ENCODE results near the gene SMCO4.
A peak's percentile ranks its signal among the peaks of the same experiment; 100 is the strongest.

SMCO4 gene

GRCh38 chr11:93524173-93524536 is 19.0 kb downstream of the SMCO4 start:
- Histone ChIP-seq H3K4me2 (ENCODE audit: low read length, poor library complexity, severe bottlenecking) (no peak overlapping the region), H4K91ac (ENCODE audit: low read length) (no peak overlapping the region), H2BK120ac (ENCODE audit: low read depth, low read length) (no peak overlapping the region), H3K27me3 (ENCODE audit: control insufficient read depth in 1 of 2, insufficient read depth in 1 of 2, low read length in 2 of 2) (no peaks in the 10 kb centered on the region), H3K23ac (ENCODE audit: low read length in 2 of 2) (no peak overlapping the region), H2AK5ac (ENCODE audit: low read length, severe bottlenecking) (no peak overlapping the region), H3K9me3 (ENCODE audit: control insufficient read depth, low read length) (no peaks in the 10 kb centered on the region), H2BK12ac (ENCODE audit: low read length in 2 of 2) (no peak overlapping the region), H3K9ac (ENCODE audit: low read length) (no peak overlapping the region), H3K4me3 (ENCODE audit: insufficient read depth in 1 of 2, low read depth in 1 of 2, low read length in 2 of 2) (no peak overlapping the region), H3K4me1 (ENCODE audit: control insufficient read depth, insufficient read depth, low read depth, low read length) (peaks cover 14% of the 10 kb centered on the region), H2BK15ac (ENCODE audit: low read depth, poor library complexity, severe bottlenecking) (no peak overlapping the region), H3K18ac (ENCODE audit: low read depth in 1 of 2, low read length in 2 of 2) (no peak overlapping the region), H2BK5ac (ENCODE audit: low read depth, low read length, poor library complexity, severe bottlenecking) (no peak overlapping the region), H3K14ac (ENCODE audit: low read length in 2 of 2) (no peak overlapping the region), H3K4ac (ENCODE audit: low read depth in 1 of 2, low read length in 2 of 2) (no peak overlapping the region), H2AFZ (ENCODE audit: low read depth, low read length) (no peak overlapping the region), H4K8ac (ENCODE audit: low read length) (no peak overlapping the region), H3K36me3 (ENCODE audit: control insufficient read depth in 1 of 2, insufficient read depth in 2 of 2, low read depth in 1 of 2, low read length in 2 of 2) (no peaks in the 10 kb centered on the region), H3K27ac (ENCODE audit: low read length, poor library complexity, severe bottlenecking) (no peak overlapping the region), H3K79me1 (replicated peaks; ENCODE audit: low read length, poor library complexity, severe bottlenecking) (peaks cover 45% of the 10 kb centered on the region)
- 92% methylated on average over 3 of the region's 6 CpGs for WGBS
- DNase-seq: peak; percentile 17

DNA sequence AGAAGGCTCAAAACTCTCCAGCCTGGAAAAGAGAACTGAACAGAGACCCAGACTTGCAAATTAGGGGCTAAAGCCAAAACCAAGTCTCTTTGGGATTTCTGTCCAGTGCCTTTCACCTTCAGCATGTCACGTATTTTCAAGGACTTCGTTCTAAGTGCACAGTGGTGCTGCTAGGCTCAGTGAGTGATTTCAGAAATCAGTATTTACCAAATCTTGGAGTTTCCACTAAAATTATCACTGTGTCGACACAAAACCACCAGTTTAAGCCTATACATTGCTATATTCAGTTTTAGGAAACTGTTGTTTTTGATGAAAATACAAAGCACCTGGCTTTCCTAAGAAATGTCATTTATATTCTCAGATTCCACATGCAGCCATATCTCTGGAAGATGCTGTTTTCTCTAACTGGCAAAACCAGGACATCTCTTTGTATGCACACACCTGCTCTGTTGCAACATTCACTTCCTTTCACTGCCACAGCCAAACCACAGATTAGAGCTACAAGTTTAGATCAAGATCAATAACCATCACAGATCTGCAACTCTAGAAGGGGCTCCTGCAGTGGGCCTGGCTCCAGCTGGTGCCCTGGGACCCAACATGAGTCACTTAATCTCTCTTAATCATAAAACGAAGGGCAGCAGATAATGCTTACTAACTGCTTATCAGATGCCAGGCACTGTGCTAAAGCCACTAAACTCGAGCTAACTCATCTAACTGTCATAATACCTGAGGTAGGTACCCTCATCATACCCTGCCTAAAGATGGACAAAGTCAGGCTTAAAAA is 22.3 kb downstream of the SMCO4 start:
- Histone ChIP-seq H2BK5ac (ENCODE audit: low read depth, low read length, poor library complexity, severe bottlenecking) (no peak overlapping the region), H3K79me1 (replicated peaks; ENCODE audit: low read length, poor library complexity, severe bottlenecking) (peaks cover 31% of the 10 kb centered on the region), H3K4me1 (ENCODE audit: control insufficient read depth, insufficient read depth, low read depth, low read length) (peaks cover 9% of the 10 kb centered on the region), H3K18ac (ENCODE audit: low read depth in 1 of 2, low read length in 2 of 2) (no peak overlapping the region), H3K14ac (ENCODE audit: low read length in 2 of 2) (no peak overlapping the region), H2AFZ (ENCODE audit: low read depth, low read length) (no peak overlapping the region), H2AK5ac (ENCODE audit: low read length, severe bottlenecking) (no peak overlapping the region), H3K4me2 (ENCODE audit: low read length, poor library complexity, severe bottlenecking) (no peak overlapping the region), H2BK15ac (ENCODE audit: low read depth, poor library complexity, severe bottlenecking) (no peak overlapping the region), H2BK120ac (ENCODE audit: low read depth, low read length) (no peak overlapping the region), H3K4ac (ENCODE audit: low read depth in 1 of 2, low read length in 2 of 2) (no peak overlapping the region), H3K9me3 (ENCODE audit: control insufficient read depth, low read length) (no peaks in the 10 kb centered on the region), H3K27me3 (ENCODE audit: control insufficient read depth in 1 of 2, insufficient read depth in 1 of 2, low read length in 2 of 2) (no peaks in the 10 kb centered on the region), H3K23ac (ENCODE audit: low read length in 2 of 2) (no peak overlapping the region), H4K8ac (ENCODE audit: low read length) (no peak overlapping the region), H3K36me3 (ENCODE audit: control insufficient read depth in 1 of 2, insufficient read depth in 2 of 2, low read depth in 1 of 2, low read length in 2 of 2) (no peaks in the 10 kb centered on the region), H3K27ac (ENCODE audit: low read length, poor library complexity, severe bottlenecking) (no peak overlapping the region), H3K9ac (ENCODE audit: low read length) (no peak overlapping the region), H4K91ac (ENCODE audit: low read length) (no peak overlapping the region), H3K4me3 (ENCODE audit: insufficient read depth in 1 of 2, low read depth in 1 of 2, low read length in 2 of 2) (no peak overlapping the region), H2BK12ac (ENCODE audit: low read length in 2 of 2) (no peak overlapping the region)
- no peak for DNase-seq
- 81% methylated on average over 4 of the region's 5 CpGs for WGBS

DNA sequence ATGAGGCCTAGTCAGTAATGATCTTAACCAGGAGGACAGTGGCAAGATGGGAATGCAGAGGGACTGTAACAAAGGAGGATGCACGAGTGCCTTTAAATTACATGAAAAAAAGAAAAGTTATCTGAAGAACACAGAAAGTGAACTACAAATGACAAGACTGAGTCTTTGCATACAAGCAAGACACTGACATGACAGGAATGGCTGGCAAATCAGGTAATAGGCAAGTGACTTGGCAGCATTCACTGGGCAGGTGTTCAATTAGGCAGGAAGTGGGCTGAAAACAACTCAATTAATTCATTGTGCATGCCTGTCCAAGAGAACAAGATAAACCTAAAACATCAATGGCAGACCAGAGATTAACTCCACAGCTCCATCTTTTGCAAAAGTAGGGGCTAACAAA is 24.0 kb downstream of the SMCO4 start:
- Histone ChIP-seq H3K27me3 (ENCODE audit: control insufficient read depth in 1 of 2, insufficient read depth in 1 of 2, low read length in 2 of 2) (no peaks in the 10 kb centered on the region), H3K9me3 (ENCODE audit: control insufficient read depth, low read length) (no peaks in the 10 kb centered on the region), H3K14ac (ENCODE audit: low read length in 2 of 2) (no peak overlapping the region), H2BK5ac (ENCODE audit: low read depth, low read length, poor library complexity, severe bottlenecking) (no peak overlapping the region), H3K27ac (ENCODE audit: low read length, poor library complexity, severe bottlenecking) (no peak overlapping the region), H4K8ac (ENCODE audit: low read length) (no peak overlapping the region), H2BK15ac (ENCODE audit: low read depth, poor library complexity, severe bottlenecking) (no peak overlapping the region), H2AFZ (ENCODE audit: low read depth, low read length) (no peak overlapping the region), H3K79me1 (replicated peaks; ENCODE audit: low read length, poor library complexity, severe bottlenecking) (peaks cover 23% of the 10 kb centered on the region), H3K23ac (ENCODE audit: low read length in 2 of 2) (no peak overlapping the region), H2AK5ac (ENCODE audit: low read length, severe bottlenecking) (no peak overlapping the region), H3K4ac (ENCODE audit: low read depth in 1 of 2, low read length in 2 of 2) (no peak overlapping the region), H3K4me1 (ENCODE audit: control insufficient read depth, insufficient read depth, low read depth, low read length) (peaks cover 2% of the 10 kb centered on the region), H3K4me3 (ENCODE audit: insufficient read depth in 1 of 2, low read depth in 1 of 2, low read length in 2 of 2) (no peak overlapping the region), H4K91ac (ENCODE audit: low read length) (no peak overlapping the region), H2BK120ac (ENCODE audit: low read depth, low read length) (no peak overlapping the region), H3K18ac (ENCODE audit: low read depth in 1 of 2, low read length in 2 of 2) (no peak overlapping the region), H3K9ac (ENCODE audit: low read length) (no peak overlapping the region), H3K36me3 (ENCODE audit: control insufficient read depth in 1 of 2, insufficient read depth in 2 of 2, low read depth in 1 of 2, low read length in 2 of 2) (no peaks in the 10 kb centered on the region), H2BK12ac (ENCODE audit: low read length in 2 of 2) (no peak overlapping the region), H3K4me2 (ENCODE audit: low read length, poor library complexity, severe bottlenecking) (no peak overlapping the region)
- no peak for DNase-seq
- 67% methylated on average over 1 of the region's 1 CpG for WGBS

- Histone ChIP-seq H3K18ac (ENCODE audit: low read depth in 1 of 2, low read length in 2 of 2) (no peak overlapping the region), H3K9ac (ENCODE audit: low read length) (no peak overlapping the region), H2BK12ac (ENCODE audit: low read length in 2 of 2) (no peak overlapping the region), H3K4me1 (ENCODE audit: control insufficient read depth, insufficient read depth, low read depth, low read length) (peaks cover 2% of the 10 kb centered on the region), H3K9me3 (ENCODE audit: control insufficient read depth, low read length) (no peaks in the 10 kb centered on the region), H3K27ac (ENCODE audit: low read length, poor library complexity, severe bottlenecking) (no peak overlapping the region), H3K36me3 (ENCODE audit: control insufficient read depth in 1 of 2, insufficient read depth in 2 of 2, low read depth in 1 of 2, low read length in 2 of 2) (no peaks in the 10 kb centered on the region), H3K4ac (ENCODE audit: low read depth in 1 of 2, low read length in 2 of 2) (no peak overlapping the region), H4K8ac (ENCODE audit: low read length) (no peak overlapping the region), H2AK5ac (ENCODE audit: low read length, severe bottlenecking) (no peak overlapping the region), H2BK15ac (ENCODE audit: low read depth, poor library complexity, severe bottlenecking) (no peak overlapping the region), H2BK5ac (ENCODE audit: low read depth, low read length, poor library complexity, severe bottlenecking) (no peak overlapping the region), H4K91ac (ENCODE audit: low read length) (no peak overlapping the region), H2BK120ac (ENCODE audit: low read depth, low read length) (no peak overlapping the region), H3K4me2 (ENCODE audit: low read length, poor library complexity, severe bottlenecking) (no peak overlapping the region), H3K4me3 (ENCODE audit: insufficient read depth in 1 of 2, low read depth in 1 of 2, low read length in 2 of 2) (no peak overlapping the region), H3K79me1 (replicated peaks; ENCODE audit: low read length, poor library complexity, severe bottlenecking) (peaks cover 29% of the 10 kb centered on the region), H2AFZ (ENCODE audit: low read depth, low read length) (no peak overlapping the region), H3K23ac (ENCODE audit: low read length in 2 of 2) (no peak overlapping the region), H3K14ac (ENCODE audit: low read length in 2 of 2) (no peak overlapping the region), H3K27me3 (ENCODE audit: control insufficient read depth in 1 of 2, insufficient read depth in 1 of 2, low read length in 2 of 2) (no peaks in the 10 kb centered on the region)
- DNase-seq: no peak
- 100% methylated on average over 2 of the region's 3 CpGs for WGBS
These were observed 25.1 kb downstream of the SMCO4 start for GRCh38 chr11:93518081-93518480.

All from mesenchymal stem cell (in vitro differentiated cells and primary cell).